Embryonic facial prominence (tissue), 1 donor: ENCODE measurements around the gene OTOP2.
"Not testable (repeated sequence)": the region's sequence is repeated elsewhere in the genome, so short reads cannot be mapped to it uniquely, and the experiment has no call there.

Experiments used
- DNase-seq: peaks from one replicate; pipeline ENCODE4 v3.0.0-alpha.2; 2016; ENCODE audit errors: extremely low spot score

Gene OTOP2

GRCh38 chr17:74951680-74952421, 27.8 kb downstream of the OTOP2 start:
- no peak for DNase-seq

GRCh38 chr17:74952431-74953133, 28.5 kb downstream of the OTOP2 start:
- no peak for DNase-seq

- DNase-seq = no peak
Observed at GRCh38 chr17:74953134-74953687, 29.1 kb downstream of the OTOP2 start.

- no peak for DNase-seq
Observed at GRCh38 chr17:74954115-74954514, 30.0 kb downstream of the OTOP2 start.

- DNase-seq = no peak
Observed at GRCh38 chr17:74954665-74955421, 30.8 kb downstream of the OTOP2 start.

- no peak for DNase-seq
Observed at GRCh38 chr17:74956093-74956492, 32.0 kb downstream of the OTOP2 start.

- DNase-seq = no peak
Observed at GRCh38 chr17:74957935-74958740, 34.1 kb downstream of the OTOP2 start.

- DNase-seq = no peak
Observed at GRCh38 chr17:74959826-74960515, 35.9 kb downstream of the OTOP2 start.

- no peak for DNase-seq
Observed at GRCh38 chr17:74960570-74961342, 36.7 kb downstream of the OTOP2 start.

- DNase-seq = peak; percentile 46
Observed at GRCh38 chr17:74961657-74962350, 37.7 kb downstream of the OTOP2 start.

GRCh38 chr17:74962622-74963394, 38.7 kb downstream of the OTOP2 start:
- no peak for DNase-seq

- no peak for DNase-seq
Observed at GRCh38 chr17:74963656-74964055, 39.6 kb downstream of the OTOP2 start.

- no peak for DNase-seq
Observed at GRCh38 chr17:74964246-74964761, 40.2 kb downstream of the OTOP2 start.

- DNase-seq = no peak
Observed at GRCh38 chr17:74964988-74965622, 41.0 kb downstream of the OTOP2 start.

- no peak for DNase-seq
Observed at GRCh38 chr17:74968361-74968780, 44.3 kb downstream of the OTOP2 start.

GRCh38 chr17:74969501-74969900, 45.4 kb downstream of the OTOP2 start:
- not testable (repeated sequence) for DNase-seq

GRCh38 chr17:74970395-74970794, 46.3 kb downstream of the OTOP2 start:
- DNase-seq = no peak
